ENCODE measurements around the gene MAP2.

Gene MAP2

GRCh38 chr2:209648714-209649113 lies 224.9 kb downstream of the MAP2 start:
- Histone ChIP-seq H3K27me3 (no peaks in the 10 kb centered on the region), H3K9ac (no peak overlapping the region), H3K4me3 (no peak overlapping the region), H3K36me3 (peaks cover 5% of the 10 kb centered on the region), H3K9me3 (no peaks in the 10 kb centered on the region), H3K27ac (no peak overlapping the region), H3K4me1 (no peaks in the 10 kb centered on the region), H3K4me2 (no peak overlapping the region), H4K20me1 (no peaks in the 10 kb centered on the region)
- no peak for TF ChIP-seq Cebpa-rat (IDR thresholded peaks at IDR 0.05)

DNA sequence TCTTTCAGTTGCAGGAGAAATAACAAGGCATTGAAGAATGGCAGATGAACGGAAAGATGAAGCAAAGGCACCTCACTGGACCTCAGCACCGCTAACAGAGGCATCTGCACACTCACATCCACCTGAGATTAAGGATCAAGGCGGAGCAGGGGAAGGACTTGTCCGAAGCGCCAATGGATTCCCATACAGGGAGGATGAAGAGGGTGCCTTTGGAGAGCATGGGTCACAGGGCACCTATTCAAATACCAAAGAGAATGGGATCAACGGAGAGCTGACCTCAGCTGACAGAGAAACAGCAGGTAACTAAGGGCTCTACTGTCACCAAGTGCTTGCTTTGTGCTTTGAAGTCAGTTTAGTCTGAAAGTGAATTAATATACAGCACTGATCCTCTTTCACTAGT lies 229.3 kb downstream of the MAP2 start:
- Histone ChIP-seq H3K9ac (no peak overlapping the region), H4K20me1 (no peaks in the 10 kb centered on the region), H3K27me3 (no peaks in the 10 kb centered on the region), H3K36me3 (peaks cover 5% of the 10 kb centered on the region), H3K4me1 (no peaks in the 10 kb centered on the region), H3K4me2 (no peak overlapping the region), H3K4me3 (no peak overlapping the region), H3K9me3 (no peaks in the 10 kb centered on the region), H3K27ac (no peak overlapping the region)
- no peak for TF ChIP-seq Cebpa-rat (IDR thresholded peaks at IDR 0.05)

DNA sequence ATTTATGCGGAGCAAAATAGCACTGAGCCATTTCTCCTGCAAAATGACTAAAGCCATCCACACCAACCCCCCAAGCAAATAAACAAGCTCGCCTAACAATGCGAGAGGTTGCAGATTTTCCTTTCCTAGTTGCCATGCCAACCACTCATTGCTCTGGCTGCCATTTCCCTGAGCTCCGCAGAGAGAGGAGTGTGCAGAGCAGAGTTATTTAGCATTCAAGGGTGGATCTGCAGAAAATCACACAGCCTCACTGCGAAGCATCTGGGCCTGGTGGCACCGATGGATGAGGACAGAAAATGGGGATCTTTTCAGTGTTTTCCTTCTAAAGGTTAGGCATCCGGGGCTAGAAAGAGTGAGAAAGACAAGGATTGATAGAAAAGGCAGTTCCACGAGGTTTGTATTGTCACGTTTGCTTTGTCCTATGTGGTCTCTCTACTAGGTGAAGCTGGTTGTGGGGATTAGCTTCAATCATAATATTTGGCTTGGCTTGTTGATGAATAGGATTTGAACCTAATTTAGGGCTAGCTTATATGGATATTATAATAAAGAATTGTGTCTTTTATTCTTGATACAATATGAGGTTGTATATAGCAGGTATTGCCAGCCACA lies 237.5 kb downstream of the MAP2 start:
- H3K27ac ChIP-seq = no peak overlapping the region
- no peak for TF ChIP-seq Cebpa-rat (IDR thresholded peaks at IDR 0.05)
- H3K4me1 ChIP-seq = no peaks in the 10 kb centered on the region
- H3K36me3 ChIP-seq = no peaks in the 10 kb centered on the region
- no peak overlapping the region for H3K4me3 ChIP-seq
- no peaks in the 10 kb centered on the region for H4K20me1 ChIP-seq
- no peaks in the 10 kb centered on the region for H3K27me3 ChIP-seq
- H3K9ac ChIP-seq = no peak overlapping the region
- no peak overlapping the region for H3K4me2 ChIP-seq
- no peaks in the 10 kb centered on the region; the same call in 1 of the 2 replicates for H3K9me3 ChIP-seq

- H3K27me3 ChIP-seq = no peaks in the 10 kb centered on the region
- no peaks in the 10 kb centered on the region for H3K4me1 ChIP-seq
- H3K4me3 ChIP-seq = no peak overlapping the region
- TF ChIP-seq Cebpa-rat (IDR thresholded peaks at IDR 0.05) = no peak
- H3K27ac ChIP-seq = no peak overlapping the region
- no peaks in the 10 kb centered on the region for H4K20me1 ChIP-seq
- H3K9ac ChIP-seq = no peak overlapping the region
- no peak overlapping the region for H3K4me2 ChIP-seq
- no peaks in the 10 kb centered on the region for H3K36me3 ChIP-seq
- H3K9me3 ChIP-seq = no peaks in the 10 kb centered on the region; the same call in 1 of the 2 replicates
These were observed 238.2 kb downstream of the MAP2 start for GRCh38 chr2:209662021-209662420.

GRCh38 chr2:209663139-209663538 lies 239.3 kb downstream of the MAP2 start:
- Histone ChIP-seq H3K27ac (no peak overlapping the region), H3K4me3 (no peak overlapping the region), H4K20me1 (no peaks in the 10 kb centered on the region), H3K36me3 (no peaks in the 10 kb centered on the region), H3K27me3 (no peaks in the 10 kb centered on the region), H3K9ac (no peak overlapping the region), H3K4me1 (no peaks in the 10 kb centered on the region), H3K9me3 (no peaks in the 10 kb centered on the region; the same call in 1 of the 2 replicates), H3K4me2 (no peak overlapping the region)
- TF ChIP-seq Cebpa-rat (IDR thresholded peaks at IDR 0.05) = no peak

GRCh38 chr2:209663656-209664055 lies 239.8 kb downstream of the MAP2 start:
- Histone ChIP-seq H3K4me1 (no peaks in the 10 kb centered on the region), H3K36me3 (no peaks in the 10 kb centered on the region), H3K9ac (no peak overlapping the region), H3K4me3 (no peak overlapping the region), H3K27ac (no peak overlapping the region), H4K20me1 (no peaks in the 10 kb centered on the region), H3K27me3 (no peaks in the 10 kb centered on the region), H3K9me3 (no peaks in the 10 kb centered on the region; the same call in 1 of the 2 replicates), H3K4me2 (no peak overlapping the region)
- no peak for TF ChIP-seq Cebpa-rat (IDR thresholded peaks at IDR 0.05)

DNA sequence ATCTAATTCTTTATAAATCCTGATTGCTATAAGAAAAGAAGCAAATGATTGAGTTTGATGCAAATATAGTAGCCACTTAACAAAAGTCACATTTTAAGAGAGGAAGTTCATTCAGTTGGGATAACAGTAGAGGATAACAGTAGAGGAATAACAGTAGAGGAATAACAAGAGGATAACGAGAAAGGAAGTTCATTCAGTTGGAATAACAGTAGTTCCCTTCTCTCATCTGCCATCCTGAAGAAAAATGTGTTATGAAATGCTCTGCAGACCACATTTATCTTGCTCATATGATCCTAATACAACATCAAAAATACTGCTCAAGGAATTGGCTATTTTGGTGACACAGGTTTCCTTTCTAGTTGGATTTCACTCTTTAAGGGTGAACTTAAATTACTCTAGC lies 242.4 kb downstream of the MAP2 start:
- Histone ChIP-seq H3K27me3 (no peaks in the 10 kb centered on the region), H3K36me3 (no peaks in the 10 kb centered on the region)

DNA sequence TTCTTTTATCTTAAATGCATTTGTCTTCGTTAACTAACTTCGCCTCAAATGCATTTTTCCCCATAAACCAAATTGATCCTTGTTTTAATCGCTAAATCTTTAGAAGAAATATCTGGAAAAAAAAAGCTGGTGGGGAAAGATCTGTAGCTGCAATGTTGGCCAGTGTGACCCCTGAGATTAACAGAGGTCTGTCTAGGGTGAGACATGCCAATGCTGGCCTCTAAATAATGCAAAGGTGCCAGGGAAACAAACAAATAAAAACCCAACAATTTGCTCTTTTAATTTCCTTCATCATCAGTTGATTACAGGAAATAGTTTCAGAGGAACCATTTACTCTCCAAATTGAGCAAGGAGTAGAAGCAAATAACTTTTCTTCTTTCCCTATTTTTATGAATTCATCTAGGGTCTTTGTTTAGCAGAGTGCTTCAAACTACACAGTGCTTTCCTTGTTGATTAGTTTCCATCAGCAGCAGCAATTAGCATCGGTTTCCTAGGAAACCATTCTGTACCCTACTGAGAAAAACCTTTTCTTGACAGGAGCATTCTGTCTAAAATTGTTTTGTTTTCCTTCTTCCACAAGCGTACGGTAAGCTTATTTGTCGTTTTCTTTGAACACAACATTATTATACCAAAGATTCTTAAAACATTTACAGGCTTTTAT lies 247.3 kb downstream of the MAP2 start:
- Histone ChIP-seq H3K4me2 (no peak overlapping the region), H4K20me1 (no peaks in the 10 kb centered on the region), H3K36me3 (no peaks in the 10 kb centered on the region), H3K9me3 (no peaks in the 10 kb centered on the region), H3K27ac (no peak overlapping the region), H3K9ac (no peak overlapping the region), H3K4me1 (no peaks in the 10 kb centered on the region), H3K27me3 (no peaks in the 10 kb centered on the region), H3K4me3 (no peak overlapping the region)
- no peak for TF ChIP-seq Cebpa-rat (IDR thresholded peaks at IDR 0.05)

More for the DNA sequence above, 242.4 kb downstream of the MAP2 start:
- H3K4me2 ChIP-seq = no peak overlapping the region
- no peaks in the 10 kb centered on the region for H3K4me1 ChIP-seq
- H4K20me1 ChIP-seq = no peaks in the 10 kb centered on the region
- no peak overlapping the region for H3K27ac ChIP-seq
- H3K4me3 ChIP-seq = no peak overlapping the region
- H3K9ac ChIP-seq = no peak overlapping the region
- no peaks in the 10 kb centered on the region for H3K9me3 ChIP-seq
- no peak for TF ChIP-seq Cebpa-rat (IDR thresholded peaks at IDR 0.05)

- Histone ChIP-seq H3K4me2 (no peak overlapping the region), H3K36me3 (no peaks in the 10 kb centered on the region), H3K9me3 (no peaks in the 10 kb centered on the region), H3K4me3 (no peak overlapping the region), H3K9ac (no peak overlapping the region), H4K20me1 (no peaks in the 10 kb centered on the region), H3K27ac (no peak overlapping the region), H3K27me3 (no peaks in the 10 kb centered on the region), H3K4me1 (no peaks in the 10 kb centered on the region)
- TF ChIP-seq Cebpa-rat (IDR thresholded peaks at IDR 0.05) = no peak
These were observed 250.0 kb downstream of the MAP2 start for GRCh38 chr2:209673811-209674210.

DNA sequence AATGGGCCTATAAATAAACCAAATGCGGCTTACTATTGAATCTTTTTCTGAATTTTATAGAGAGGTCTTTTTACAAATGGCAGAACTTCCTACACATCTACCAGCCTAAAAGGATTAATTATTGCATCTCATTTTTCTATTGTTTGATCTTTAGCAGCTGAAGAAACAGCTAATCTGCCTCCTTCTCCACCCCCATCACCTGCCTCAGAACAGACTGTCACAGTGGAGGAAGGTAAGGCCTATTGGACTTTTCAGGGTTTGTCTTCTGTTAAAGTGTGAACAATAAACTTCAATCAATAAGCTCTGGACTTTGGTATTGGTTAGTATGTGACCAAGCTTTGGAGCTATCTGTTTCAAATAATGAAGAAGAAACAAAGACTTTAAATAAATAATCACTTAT lies 256.7 kb downstream of the MAP2 start:
- Histone ChIP-seq H4K20me1 (no peaks in the 10 kb centered on the region), H3K4me3 (no peak overlapping the region), H3K4me1 (no peaks in the 10 kb centered on the region), H3K36me3 (no peaks in the 10 kb centered on the region), H3K9me3 (no peaks in the 10 kb centered on the region), H3K27ac (no peak overlapping the region), H3K27me3 (no peaks in the 10 kb centered on the region), H3K4me2 (no peak overlapping the region), H3K9ac (no peak overlapping the region)
- TF ChIP-seq Cebpa-rat (IDR thresholded peaks at IDR 0.05) = no peak

Measured in BLaER1 (cell line).